Left forelimb (tissue), 1 donor: ENCODE results near the gene ERC1.

ENCODE experiments used
- DNase-seq: peaks from one replicate; pipeline ENCODE4 v3.0.0-alpha.2; 2018; ENCODE audit warnings: low spot score

Gene ERC1

DNA sequence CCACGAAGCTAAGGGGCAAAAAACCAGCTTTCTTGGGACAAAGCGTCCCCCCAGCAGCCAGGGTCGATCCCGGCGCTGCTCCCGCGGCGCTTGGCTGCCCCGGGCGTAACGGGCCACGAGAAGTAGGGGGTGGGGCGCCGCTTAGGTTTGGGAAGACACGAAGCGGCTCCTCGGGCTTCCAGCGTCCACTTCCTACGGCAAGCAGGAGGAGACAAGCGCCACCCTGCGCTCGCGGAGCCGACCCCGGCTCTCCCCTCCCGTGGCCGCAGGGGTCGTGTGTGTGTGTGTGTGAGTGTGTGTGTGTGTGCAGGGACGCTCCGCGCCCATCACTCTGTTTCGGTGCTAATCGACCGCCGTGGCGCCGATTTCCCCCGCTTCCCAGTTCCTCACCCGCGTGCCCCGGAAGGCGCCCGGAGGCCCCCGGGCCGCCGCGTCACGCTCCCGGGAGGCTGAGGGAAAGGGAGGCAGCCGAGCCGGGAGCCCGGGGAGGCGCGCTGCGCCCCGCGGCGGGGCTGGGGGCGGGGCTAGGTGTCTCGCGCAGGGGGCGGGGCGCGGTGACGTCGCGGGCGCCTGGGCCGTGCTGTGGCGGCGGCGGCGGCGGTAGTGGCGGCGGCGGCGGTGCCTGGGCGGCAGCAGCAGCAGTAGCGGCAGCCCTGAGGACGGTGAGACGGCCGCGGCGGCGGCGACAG, at the start of gene ERC1:
Gene ERC1, plus strand, starts transcription at position 563 of the 689 bp plus-strand sequence. CDS start 36,681 bp downstream, outside the sequence.
- DNase-seq = peak; percentile 95

DNA sequence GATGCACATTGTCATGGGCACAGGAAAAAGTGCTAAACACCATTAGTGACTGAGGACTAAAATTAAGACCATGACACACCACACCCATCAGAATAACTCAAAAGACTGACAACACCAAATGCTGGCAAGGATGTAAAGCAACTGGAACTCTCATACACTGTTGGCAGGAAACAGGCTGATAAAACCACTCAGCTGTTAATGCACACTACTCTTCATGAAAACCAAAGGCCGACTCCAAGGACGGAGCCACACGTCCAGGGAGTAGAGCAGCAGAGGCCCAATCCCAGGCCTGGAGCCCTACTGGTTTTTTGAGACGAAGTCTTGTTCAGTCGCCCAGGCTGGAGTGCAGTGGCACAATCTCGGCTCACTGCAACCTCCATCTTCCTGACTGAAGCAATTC, 48.0 kb upstream of the ERC1 start:
- no peak for DNase-seq

DNA sequence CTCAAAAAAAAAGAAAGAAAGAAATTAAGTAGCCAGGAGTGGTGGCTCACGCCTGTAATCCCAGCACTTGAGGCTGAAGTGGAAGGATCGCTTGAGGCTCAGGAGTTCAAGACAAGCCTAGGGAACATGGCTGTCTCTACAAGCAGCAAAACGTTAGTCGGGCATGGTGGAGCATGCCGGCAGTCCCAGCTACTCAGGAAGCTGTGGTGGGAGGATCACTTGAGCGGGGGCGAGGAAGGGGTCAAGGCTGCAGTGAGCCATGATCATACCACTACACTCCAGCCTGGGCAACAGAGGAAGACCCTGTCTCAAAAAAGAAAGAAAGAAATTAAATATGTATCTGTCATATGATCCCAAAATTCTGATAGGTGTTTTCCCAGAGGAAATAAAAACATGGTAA, 46.8 kb upstream of the ERC1 start:
- no peak for DNase-seq

DNA sequence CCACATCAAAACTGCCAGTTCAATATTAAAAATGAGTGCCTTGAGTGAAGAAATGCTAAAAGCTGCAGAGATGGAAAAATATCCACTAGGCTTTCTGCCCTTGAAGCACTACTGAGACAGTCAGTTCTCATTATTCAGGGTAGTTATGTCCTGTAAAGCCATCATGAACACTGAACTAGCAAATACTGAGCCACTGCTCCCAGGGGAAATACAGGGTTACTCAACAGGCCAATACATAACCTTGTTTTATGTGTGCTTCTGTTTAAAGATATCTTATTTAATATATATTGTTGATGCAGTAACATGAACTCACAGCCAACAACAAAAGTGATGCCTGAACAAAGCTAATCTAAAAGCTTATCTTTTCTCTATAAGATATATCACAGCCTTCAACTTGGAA, 44.8 kb upstream of the ERC1 start:
- DNase-seq = no peak

DNA sequence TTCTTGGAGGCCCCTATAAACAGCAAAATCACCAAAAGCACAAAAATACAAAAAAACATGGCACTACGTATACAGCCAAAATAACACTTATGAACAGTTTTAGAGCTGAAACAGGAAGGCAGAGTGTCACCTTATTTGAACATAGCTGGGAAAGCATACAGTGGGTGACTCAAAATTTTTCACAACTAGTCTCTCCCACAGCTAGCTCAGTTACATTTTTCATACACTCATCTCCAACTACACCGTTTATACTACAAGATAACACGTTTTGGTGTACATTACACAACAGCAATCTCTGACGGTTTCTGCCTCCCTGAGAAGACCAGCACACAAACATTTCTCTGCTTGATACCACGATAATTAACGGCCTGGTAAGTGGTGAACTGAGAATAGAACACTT, 44.4 kb upstream of the ERC1 start:
- DNase-seq = no peak

- no peak for DNase-seq
These were observed 42.8 kb upstream of the ERC1 start for GRCh38 chr12:948238-948637.

DNA sequence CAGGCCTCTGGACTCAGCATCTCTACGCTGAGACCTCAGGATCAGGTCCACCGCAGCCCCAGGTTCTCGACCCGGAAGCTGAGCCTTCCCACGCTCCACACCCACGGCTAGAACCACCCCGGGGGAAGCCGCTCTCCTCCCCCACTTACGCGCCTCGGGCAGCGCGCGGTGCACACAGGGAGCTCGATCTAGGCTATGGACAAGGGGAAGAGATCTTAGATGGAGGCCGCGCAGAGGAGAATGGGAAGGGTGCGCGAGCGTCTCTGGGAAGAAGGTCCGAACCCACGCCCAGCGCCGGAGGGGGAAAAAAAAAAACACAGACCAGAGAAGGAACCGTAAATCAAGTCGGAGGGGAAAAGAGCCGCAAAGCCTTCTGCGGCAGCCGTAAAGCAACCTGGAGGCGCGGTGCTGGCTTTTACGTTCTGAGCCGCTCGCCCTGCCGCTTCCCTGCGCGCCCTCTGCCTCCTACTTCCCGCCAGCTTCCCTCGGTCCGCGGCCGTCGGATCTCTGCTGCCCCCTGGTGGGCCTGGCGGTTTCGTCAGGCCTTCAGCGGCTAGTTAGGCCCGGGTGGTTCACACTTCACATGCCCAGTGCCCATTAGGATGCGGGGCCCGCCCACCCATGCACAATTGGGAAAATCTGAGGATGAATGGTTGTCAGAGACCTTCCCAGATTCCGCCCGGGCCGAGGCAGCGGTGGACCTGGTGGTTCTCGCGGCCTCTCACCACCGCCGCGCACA, 41.4 kb upstream of the ERC1 start, which contains the start of gene RAD52:
Gene RAD52, minus strand, starts transcription at position 242 of the 739 bp plus-strand sequence. CDS start 16,636 bp downstream, outside the sequence.
- DNase-seq = peak; percentile 99

DNA sequence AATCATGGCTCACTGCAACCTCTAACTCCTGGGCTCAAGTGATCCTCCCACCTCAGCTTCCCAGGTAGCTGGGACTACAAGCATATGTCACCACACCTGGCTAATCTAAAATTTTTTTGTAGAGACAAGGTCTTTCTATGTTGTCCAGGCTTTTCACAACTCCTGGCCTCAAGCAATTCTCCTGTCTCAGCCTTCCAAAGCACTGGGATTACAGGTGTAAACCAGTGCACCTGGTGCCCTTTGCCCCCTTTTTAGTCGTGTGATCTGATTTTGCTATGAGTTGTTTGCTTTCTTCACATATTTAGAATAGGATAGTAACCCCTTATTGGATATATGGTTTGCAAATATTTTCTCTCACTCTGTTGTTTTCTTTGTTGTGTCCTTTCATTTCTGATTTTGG, 39.8 kb upstream of the ERC1 start:
- no peak for DNase-seq

DNA sequence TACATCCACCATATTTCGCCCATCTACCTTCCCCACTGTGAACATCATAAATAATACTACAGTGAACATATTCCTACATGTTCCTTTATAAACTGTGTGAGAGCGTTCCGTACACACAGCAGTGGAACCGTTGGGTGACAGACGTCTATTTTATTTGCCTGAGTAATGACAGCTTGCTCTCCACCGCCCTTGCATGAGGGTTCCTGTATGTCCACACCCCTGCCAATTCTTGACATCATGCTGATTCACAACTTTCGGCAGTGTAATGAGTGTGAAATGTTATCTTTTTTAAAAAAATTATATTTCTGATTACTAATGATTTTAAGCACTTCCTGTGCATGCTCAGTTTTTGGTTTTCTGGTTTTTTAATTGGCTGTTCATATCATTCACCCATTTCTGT, 37.2 kb upstream of the ERC1 start:
- no peak for DNase-seq

GRCh38 chr12:954741-955140, 36.3 kb upstream of the ERC1 start:
- DNase-seq = no peak

GRCh38 chr12:955939-956338, 35.1 kb upstream of the ERC1 start:
- DNase-seq = no peak

DNA sequence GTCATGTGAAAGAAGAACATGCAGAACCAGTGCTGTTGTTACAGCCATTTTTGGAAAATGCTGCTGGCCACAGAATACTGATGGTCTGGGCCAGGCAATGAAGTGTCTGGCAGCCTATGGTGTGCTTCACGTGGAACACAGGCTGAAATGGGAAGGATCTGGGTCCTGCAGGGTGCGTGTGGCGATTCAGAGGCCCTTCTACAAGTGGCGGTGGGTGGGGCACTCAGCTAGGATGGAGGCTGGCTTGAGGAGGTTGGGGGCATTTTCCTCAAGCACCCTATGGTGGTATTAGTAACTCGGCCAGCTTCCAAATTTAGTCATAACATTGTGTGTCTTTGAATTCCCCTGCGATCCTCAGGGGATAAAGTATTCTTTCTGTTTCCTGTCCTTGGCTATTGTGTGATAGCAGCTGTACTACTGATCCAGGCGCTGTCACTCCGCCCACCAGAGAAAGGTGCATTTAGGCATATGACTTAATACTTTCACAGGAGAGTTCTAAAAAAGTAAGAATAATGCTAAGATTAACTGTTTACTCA, 32.4 kb upstream of the ERC1 start:
- DNase-seq = no peak

- DNase-seq = no peak
These were observed 24.3 kb upstream of the ERC1 start for GRCh38 chr12:966724-967123.

GRCh38 chr12:967641-968040, 23.4 kb upstream of the ERC1 start:
- no peak for DNase-seq

DNA sequence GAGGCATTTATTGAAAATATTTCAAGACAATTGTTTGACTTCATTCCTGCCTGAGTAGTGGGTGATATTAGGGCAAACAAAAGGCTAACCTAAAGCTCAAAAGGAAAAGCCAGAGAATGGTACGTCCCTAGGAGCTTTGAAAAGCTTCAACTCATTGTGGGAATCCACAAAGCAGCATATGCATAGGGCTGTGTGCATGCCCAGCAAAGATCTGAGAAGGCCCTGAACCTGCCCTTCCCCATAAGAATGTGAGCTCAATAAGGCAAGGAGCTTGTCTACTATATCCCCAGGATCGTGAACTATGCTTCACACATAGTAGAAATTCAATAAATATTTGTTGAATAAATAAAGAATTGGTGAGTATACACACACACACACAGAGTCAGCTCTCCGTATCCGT, 22.5 kb upstream of the ERC1 start:
- DNase-seq = no peak

- DNase-seq = no peak
These were observed 21.2 kb upstream of the ERC1 start for GRCh38 chr12:969821-970220.

GRCh38 chr12:971991-972390, 19.0 kb upstream of the ERC1 start:
- DNase-seq = no peak

DNA sequence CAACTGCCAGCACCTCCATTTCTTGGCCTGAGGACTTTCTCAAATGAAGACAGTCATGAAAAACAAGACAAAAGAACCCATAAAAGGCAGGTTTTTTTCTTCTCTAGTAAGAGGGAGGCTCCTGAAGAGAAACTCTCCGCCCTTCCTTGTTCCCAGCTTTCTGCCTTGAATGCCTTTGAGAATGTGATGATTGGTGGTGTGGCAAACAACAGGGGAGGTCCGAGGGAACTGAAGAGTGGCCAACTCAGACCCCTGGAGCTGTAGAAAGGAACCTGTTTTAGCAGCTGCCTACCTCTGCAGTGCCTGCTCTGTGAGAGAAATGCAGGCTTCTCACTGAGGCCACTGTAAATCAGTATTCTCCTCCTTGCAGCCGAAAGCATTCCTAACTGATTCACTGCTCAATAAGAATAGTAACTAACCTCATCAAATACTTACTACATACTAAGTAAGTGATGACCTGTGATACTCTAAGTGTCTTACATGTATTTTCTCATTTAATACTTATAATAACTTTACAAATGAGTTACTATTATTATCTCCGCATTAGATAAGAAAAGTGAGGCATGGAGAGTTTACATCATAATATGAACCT, 16.7 kb upstream of the ERC1 start:
- no peak for DNase-seq

- no peak for DNase-seq
These were observed 14.4 kb upstream of the ERC1 start for GRCh38 chr12:976644-977043.

GRCh38 chr12:977156-977555, 13.9 kb upstream of the ERC1 start:
- DNase-seq = no peak

DNA sequence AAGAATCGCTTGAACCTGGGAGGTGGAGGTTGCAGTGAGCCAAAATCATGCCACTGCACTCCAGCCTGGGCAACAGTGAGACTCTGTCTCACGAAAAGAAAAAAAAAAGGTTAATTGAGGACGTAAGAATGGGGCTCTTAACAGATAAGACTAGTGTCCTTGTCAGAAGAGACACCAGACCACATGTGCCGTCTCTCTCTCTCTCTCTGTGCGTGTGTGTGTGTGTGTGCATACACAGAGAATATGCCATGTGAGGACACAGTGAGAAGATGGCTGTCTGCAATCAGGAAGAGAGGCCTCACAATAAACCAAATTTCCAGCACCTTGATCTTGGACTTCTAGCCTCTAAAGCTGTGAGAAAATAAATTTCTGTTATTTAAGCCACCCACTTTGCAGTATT, 11.7 kb upstream of the ERC1 start:
- DNase-seq = no peak

DNA sequence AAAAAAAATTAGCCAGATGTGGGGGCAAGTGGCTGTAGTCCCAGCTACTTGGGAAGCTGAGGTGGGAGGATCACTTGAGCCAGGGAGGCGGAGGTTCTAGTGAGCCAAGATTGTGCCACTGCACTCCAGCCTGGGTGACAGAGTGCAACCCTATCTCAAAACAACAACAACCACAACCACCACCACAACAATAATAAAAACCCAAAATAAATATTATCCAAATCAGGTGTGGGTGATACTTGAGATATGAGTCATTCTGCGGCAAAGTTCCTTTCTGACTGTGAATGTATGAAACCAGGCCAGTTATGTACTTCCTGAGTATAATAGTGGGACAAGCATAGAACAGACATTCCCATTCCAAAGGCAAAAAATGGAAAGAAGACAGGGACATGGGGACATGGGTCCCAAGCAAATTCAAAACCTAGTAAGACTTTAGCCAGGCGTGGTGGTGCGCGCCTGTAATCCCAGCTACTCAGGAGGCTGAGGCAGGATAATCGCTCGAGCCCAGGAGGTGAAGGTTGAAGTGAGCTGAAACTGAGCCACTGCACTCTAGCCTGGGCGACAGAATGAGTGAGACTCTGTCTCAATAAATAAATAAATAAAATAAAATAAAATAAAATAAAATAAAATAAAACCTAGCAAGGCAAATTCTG, 9.7 kb upstream of the ERC1 start:
- DNase-seq = no peak
